Melanocyte of skin (primary cell): Measurements from ENCODE around the gene PGGT1B. TPM values are rescaled to one million over a fixed set of nuclear protein-coding genes. Genes with fewer than 3 reads are reported as not detected.

Source experiments
- small RNA-seq, 2 donors: library from RNA; depleted of rRNA; stranded (forward); fragments of <200 nt; gene quantifications; one replicate each; pipeline ENCODE3, GENCODE V24; 2012
- total RNA-seq, 2 donors: library from RNA; depleted of rRNA; stranded (reverse); fragments of >200 nt; gene quantifications; 2 replicates each; pipeline ENCODE4 v1.2.3, GENCODE V29; 2012

PGGT1B gene
- total RNA-seq = 10 to 100 TPM; 11.0 to 20.3 TPM

DNA sequence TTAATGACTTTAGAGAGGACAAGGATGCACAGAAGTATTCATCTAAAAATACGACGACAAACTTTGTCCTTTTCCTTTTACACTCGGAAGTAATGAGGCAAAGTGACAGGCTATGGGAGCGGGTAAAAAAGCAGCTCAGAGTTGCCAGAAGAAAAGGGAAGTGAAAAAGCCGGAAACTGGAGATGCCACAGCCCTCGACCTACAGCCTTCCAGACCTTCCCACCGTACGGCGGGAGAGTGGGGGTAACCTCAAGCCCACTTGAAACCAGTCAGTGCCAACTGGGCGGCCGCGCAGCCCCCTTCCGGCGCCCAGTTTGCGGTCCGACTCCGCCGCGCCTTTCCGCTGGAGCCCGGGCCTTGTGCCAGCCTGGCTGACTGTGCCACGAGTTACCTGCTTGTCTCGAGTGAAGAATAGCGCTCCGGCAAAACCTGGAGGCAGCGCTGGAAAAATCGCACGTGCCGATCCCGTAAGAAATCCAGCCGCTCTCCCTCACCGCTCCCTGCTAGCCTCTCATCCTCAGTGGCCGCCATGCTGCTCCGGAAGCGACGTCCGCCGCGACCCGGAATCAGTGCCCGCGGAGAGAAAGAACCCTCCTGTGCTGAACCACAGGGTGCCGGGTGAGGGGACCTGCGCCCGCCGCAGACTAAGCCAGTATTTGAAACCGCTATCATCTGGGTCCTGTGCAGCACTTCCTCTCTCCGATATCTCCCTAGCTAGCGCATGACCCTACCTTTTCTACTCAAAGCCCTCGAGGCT lies at the start of gene PGGT1B:
PGGT1B (minus strand) TSS at position 557 of the 757 bp plus-strand sequence; CDS start at position 531, 26 bp downstream.

DNA sequence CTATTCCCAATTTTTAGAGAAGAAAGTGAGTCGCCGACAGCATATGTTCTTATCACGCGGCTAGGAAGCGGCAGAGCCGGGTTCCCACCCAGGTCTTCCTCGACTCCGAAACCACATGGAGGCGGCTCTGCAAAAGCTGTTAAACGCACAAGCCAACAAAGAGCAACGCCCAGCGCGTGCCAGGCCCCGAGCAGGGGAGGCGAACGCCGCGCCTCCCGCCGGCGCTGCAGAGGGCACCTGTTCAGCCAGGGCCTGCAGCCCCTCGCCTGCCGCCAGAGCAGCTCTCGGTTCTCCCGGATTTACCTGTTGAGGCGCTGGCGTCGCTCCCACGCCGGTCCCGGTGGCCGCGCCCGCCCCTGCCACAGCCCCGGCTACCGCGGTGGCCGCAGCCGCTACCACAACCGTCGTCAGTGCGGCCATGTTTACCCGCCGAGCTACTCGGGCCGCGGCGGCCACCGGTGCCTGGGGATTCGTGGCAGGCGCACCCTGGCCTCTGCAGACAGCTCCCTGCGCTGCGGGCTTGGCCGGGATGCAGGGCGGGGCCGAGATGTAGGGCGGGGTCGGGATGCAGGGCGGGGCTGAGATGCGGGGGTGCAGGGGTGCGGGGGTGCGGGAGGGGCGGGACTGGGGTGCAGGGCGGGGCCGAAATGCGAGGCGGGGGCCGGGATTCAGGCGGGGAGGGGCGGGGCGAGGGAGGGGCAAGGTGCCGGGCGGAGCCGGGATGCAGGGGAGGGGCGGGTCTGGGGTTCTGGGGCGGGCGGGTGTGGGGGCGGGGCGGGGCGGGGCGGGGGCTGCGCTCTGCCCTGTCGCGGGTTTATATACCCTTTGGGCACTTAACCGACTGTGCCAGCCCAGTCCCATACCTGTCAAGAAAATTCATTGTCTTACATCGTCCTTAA lies 33.7 kb upstream of the PGGT1B start, which contains the start of gene CCDC112:
CCDC112 (minus strand) TSS at position 531 of the 899 bp plus-strand sequence; CDS start at position 420, 111 bp downstream.

DNA sequence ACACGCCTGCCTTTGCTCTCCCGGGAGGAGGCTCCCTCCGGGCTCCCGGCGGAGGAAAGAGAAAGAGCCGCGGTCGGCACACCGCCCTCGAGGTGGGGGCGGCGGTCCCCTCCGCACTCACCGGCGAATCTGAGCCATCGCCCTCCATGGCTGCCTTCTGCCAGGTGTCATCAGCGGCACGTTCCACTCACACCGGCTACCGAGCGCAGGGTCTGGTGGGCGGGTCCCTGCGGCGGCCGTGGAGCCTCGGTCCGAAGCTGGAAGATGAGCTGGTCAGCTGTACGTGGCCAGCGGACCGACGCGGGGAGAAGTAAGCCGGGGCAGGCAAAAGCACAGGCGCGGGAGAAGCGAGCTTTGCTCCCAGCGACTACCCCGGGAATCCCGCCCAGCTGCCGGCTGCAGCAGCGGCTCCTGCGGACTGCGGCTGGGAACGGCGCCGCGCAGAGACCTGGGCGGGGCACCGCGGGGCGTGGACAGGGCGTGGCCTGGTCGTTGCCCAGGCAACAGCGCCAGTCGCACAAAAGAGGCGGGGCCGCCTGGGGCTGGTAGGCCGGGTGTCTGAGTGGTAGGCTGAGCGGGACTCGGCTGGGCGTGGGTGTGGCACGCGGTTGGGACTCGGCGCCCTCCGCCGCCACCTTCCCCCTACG lies 93.1 kb downstream of the PGGT1B start, which contains the start of gene TRIM36:
TRIM36 (minus strand) TSS at position 422 of the 647 bp plus-strand sequence; CDS start at position 148, 274 bp downstream.

Small RNA genes within 50 kb of the gene (small RNA-seq; reads per million reads assigned to genes)
- gene HMGN1P15 = 0 reads per million in 2 donors

Other genes starting within 250 kb of the PGGT1B start
- gene TRIM36, start 93.0 kb downstream of the PGGT1B start, total RNA-seq = 1 to 10 TPM; 3.1 to 7.3 TPM
- gene CCDC112, start 33.8 kb upstream of the PGGT1B start, total RNA-seq = 1 to 10 TPM; 7.3 to 9.3 TPM